AG04450 (cell line): ENCODE results near the gene ANKRD61. TPM values are rescaled to one million over a fixed set of nuclear protein-coding genes. Genes with fewer than 3 reads are reported as not detected.
A peak's percentile ranks its signal among the peaks of the same experiment; 100 is the strongest.

ENCODE experiments used
- CTCF ChIA-PET: fragments of 300-600, 350-600 bp; formaldehyde crosslinking; extraction: SDS; loops from one replicate; lab custom pipeline; 2022; ENCODE audit warnings: antibody characterized with exemption, inconsistent platforms; lab: Charles Lee
- POLR2A ChIA-PET: fragments of 350-600 bp; formaldehyde crosslinking; extraction: SDS; loops from one replicate; lab custom pipeline; 2021; ENCODE audit warnings: antibody characterized with exemption, inconsistent platforms; lab: Yijun Ruan, JAX
- DNase-seq: peaks from one replicate; pipeline ENCODE4 v3.0.0-alpha.2; 2011; ENCODE audit warnings: low read depth, low spot score
- H3K27ac ChIP-seq: one replicate; pipeline ENCODE4 v1.5.1; 2012; ENCODE audit warnings: low read depth, low read length, control low read depth
- H3K27me3 ChIP-seq: one replicate; pipeline ENCODE4 v1.6.0; 2012; ENCODE audit warnings: low read length; ENCODE audit not compliant: control insufficient read depth, insufficient read depth
- H3K4me3 ChIP-seq: 2 replicates; pipeline ENCODE4 v1.5.1; 2011; ENCODE audit warnings: mild to moderate bottlenecking, low read depth, low read length, control low read depth
- H3K9me3 ChIP-seq: 2 replicates; pipeline ENCODE4 v1.5.1; 2012; ENCODE audit warnings: low read length; ENCODE audit not compliant: control insufficient read depth, insufficient read depth
- CTCF ChIP-seq: IDR thresholded peaks from 2 replicates; pipeline ENCODE4 v1.5.1; 2011; ENCODE audit warnings: low read depth, low read length, control low read depth, inconsistent platforms
- polyA plus RNA-seq: library from polyadenylated mRNA; depleted of rRNA; stranded (reverse); fragments of >200 nt; gene quantifications from 2 replicates; pipeline ENCODE4 v1.2.3, GENCODE V29; 2011

The ANKRD61 gene
- polyA plus RNA-seq, 1 experiment = 0.22 TPM

- no peak for TF ChIP-seq CTCF
- POLR2A ChIA-PET = interaction anchor here (1.0 to 1.3 kb wide), 2 partner anchors 19 to 41 kb away, joined by 3 to 4 read pairs; no protein-coding TSS in a partner anchor
- no peaks in the 10 kb centered on the region for H3K27me3 ChIP-seq
- CTCF ChIA-PET = interaction anchor here (0.8 kb wide), 1 partner anchor 19 kb away, joined by 3 read pairs; no protein-coding TSS in a partner anchor
- H3K4me3 ChIP-seq = no peak overlapping the region
- peak; percentile 90 for DNase-seq
- peak overlapping the region; percentile 99 for H3K27ac ChIP-seq
- H3K9me3 ChIP-seq = no peaks in the 10 kb centered on the region
Observed at GRCh38 chr7:6015917-6016652, 15.1 kb upstream of the ANKRD61 start.

DNA sequence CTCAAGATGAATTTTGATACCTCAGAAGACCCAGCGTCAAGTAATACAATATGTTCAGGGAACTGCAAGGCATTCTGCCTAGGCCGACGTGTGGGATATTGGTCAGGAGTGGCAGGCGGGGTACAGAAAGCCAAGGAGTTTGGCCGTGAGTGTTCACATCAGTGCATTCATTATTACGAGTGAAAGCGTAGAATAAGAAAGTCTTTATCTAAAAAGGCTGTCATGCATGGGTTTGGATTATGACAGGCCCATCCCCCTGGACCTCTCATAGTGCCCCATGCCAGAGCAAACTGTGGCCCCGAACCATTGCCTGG, 14.6 kb upstream of the ANKRD61 start:
- Histone ChIP-seq H3K27me3 (no peaks in the 10 kb centered on the region), H3K4me3 (no peak overlapping the region), H3K27ac (peak overlapping the region; percentile 99), H3K9me3 (no peaks in the 10 kb centered on the region)
- CTCF ChIA-PET = no interaction called here
- DNase-seq = no peak
- no peak for TF ChIP-seq CTCF
- POLR2A ChIA-PET = no interaction called here

GRCh38 chr7:6020371-6021286, 10.5 kb upstream of the ANKRD61 start:
- Histone ChIP-seq H3K9me3 (no peaks in the 10 kb centered on the region), H3K27ac (no peak overlapping the region), H3K27me3 (no peaks in the 10 kb centered on the region), H3K4me3 (no peak overlapping the region)
- POLR2A ChIA-PET = interaction anchor here (0.7 kb wide), 2 partner anchors 8 to 9 kb away, joined by 3 read pairs; no protein-coding TSS in a partner anchor
- no peak for TF ChIP-seq CTCF
- CTCF ChIA-PET = no interaction called here
- no peak for DNase-seq

- CTCF ChIA-PET = no interaction called here
- POLR2A ChIA-PET = no interaction called here
- no peak overlapping the region for H3K27ac ChIP-seq
- no peak overlapping the region for H3K4me3 ChIP-seq
- DNase-seq = no peak
- H3K27me3 ChIP-seq = no peaks in the 10 kb centered on the region
- no peaks in the 10 kb centered on the region; the same call in 1 of the 2 replicates for H3K9me3 ChIP-seq
- TF ChIP-seq CTCF = no peak
Observed at GRCh38 chr7:6022707-6023106, 8.5 kb upstream of the ANKRD61 start.
